Right ventricle myocardium inferior (tissue), 1 donor: ENCODE measurements around the gene ENOX2. TPM values are rescaled to one million over a fixed set of nuclear protein-coding genes. Genes with fewer than 3 reads are reported as not detected.

ENCODE experiments used
- ATAC-seq: fragments of 200-7000 bp; cut with Tn5 transposase; one replicate; pipeline ENCODE4 v1.9.1; 2020; ENCODE audit warnings: mild to moderate bottlenecking, moderate library complexity
- DNase-seq: peaks from one replicate; pipeline ENCODE4 v3.0.0; 2021; ENCODE audit errors: missing footprints
- intact Hi-C: fragments of 100-400 bp; cut with DNase I; formaldehyde crosslinking; loops from one replicate; pipeline ENCODE4 v1.11.0; 2022
- total RNA-seq: library from RNA; stranded (reverse); fragmentation: NEBNext Ultra II Directional; extraction: Animal tissue kit (Norgen Biotek cat#: 25700); gene quantifications from one replicate; pipeline ENCODE4 v1.2.1, GENCODE V29; 2021
- donor health status: DM: no; HTN: yes; CAD: no; lungs with severe emphysema.

ENOX2 gene
- total RNA-seq, 1 donor from 2014 or later = 14.7 TPM

- no peak for DNase-seq
- intact Hi-C loops = no loop called here
- no peak for ATAC-seq
Measured at GRCh38 chrX:130786030-130786429, 117.0 kb downstream of the ENOX2 start.

GRCh38 chrX:130778773-130779172 is 124.2 kb downstream of the ENOX2 start:
- intact Hi-C loops = loop anchor here (10.0 kb wide), 1 partner anchor 116 kb away; no protein-coding TSS in a partner anchor
- no peak for DNase-seq
- no peak for ATAC-seq

- intact Hi-C loops = loop anchor here (10.0 kb wide), 1 partner anchor 119 kb away; no protein-coding TSS in a partner anchor
- no peak for DNase-seq
- ATAC-seq = no peak
Measured at GRCh38 chrX:130775849-130776248, 127.2 kb downstream of the ENOX2 start.

GRCh38 chrX:130772776-130773143 is 130.2 kb downstream of the ENOX2 start:
- no peak for DNase-seq
- ATAC-seq = no peak
- intact Hi-C loops = loop anchor here (10.0 kb wide), 1 partner anchor 122 kb away; no protein-coding TSS in a partner anchor

- DNase-seq (no peak), ATAC-seq (no peak)
- intact Hi-C loops = loop anchor here (10.0 kb wide), 1 partner anchor 123 kb away; no protein-coding TSS in a partner anchor
Measured at GRCh38 chrX:130772105-130772775, 130.8 kb downstream of the ENOX2 start.

DNA sequence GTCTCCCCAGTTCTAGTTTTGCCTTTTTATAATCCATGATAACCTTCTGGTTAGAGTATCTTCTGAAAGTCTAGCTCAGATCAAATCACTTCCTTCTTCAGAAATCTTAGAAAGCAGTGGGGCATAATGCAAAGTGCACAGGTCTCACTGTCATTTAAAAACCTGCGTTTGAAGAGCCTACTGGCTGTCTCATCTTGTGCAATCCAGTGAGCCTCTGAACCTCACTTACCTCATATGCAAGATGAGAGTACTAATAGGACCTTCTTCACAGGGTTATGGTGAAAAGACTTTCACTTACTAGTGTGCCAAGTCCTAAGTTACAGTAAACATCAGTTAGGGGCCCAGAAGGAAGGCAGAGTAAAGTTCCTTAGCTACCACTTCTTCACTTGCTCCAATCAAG is 131.4 kb downstream of the ENOX2 start:
- intact Hi-C loops = loop anchor here (10.0 kb wide), 1 partner anchor 123 kb away; no protein-coding TSS in a partner anchor
- DNase-seq = no peak
- no peak for ATAC-seq

DNA sequence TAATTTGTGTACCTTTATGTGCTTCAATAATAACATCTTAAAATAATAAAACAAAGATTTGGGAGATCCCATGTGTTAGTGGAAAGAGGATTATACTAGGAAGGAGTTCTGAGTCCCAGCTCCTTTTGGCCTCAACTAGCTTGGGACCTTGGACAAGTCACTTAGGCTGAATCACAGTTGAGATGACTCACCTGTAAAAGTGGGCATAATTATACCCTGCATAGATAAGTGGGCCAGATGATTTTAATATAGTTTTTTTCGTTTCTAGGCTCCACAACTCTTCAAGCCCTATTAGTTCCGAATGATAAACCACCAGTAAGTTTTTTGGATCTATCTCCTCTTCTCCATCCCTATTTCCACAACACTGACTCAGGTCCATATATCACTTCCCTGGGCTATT is 131.8 kb downstream of the ENOX2 start:
- no peak for ATAC-seq
- intact Hi-C loops = loop anchor here (10.0 kb wide), 1 partner anchor 124 kb away; no protein-coding TSS in a partner anchor
- DNase-seq = no peak

DNA sequence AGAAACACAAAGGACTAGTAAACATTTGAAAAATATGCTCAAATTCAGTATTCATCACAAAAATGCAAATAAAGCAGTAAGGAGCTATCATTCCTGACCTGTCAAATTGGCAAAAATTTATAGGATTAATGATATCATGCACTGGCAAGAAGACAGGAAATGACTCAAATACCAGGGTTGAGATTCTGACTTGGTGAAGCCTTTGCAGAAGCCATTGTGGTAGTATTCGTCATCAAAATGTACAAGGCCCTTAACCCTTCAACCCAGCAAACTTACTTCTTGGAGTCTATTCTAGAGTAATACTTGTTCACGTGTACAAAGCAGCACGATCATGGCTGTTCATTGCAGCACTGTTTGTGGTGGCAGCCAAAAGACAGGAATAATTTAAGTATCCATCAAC is 132.4 kb downstream of the ENOX2 start:
- intact Hi-C loops = loop anchor here (10.0 kb wide), 1 partner anchor 124 kb away; no protein-coding TSS in a partner anchor
- DNase-seq (no peak), ATAC-seq (no peak)

DNA sequence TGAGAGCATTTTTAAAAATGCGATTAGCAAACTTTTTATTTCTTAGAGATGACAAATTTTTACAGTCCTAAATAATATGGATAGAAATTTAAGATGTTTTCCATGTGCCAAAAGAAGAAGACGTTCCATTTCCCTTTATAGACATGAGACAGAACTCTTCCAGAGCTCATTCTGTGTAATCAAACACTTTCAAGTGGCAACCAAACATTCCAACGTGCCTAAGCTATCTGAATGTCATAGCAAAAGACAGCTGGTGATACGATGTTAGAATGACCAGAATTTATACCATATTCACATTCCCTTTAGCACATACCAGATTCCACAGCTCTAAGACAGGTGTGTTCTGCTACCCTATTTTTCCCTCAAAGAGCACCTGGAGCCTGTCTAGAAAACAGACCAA is 133.2 kb downstream of the ENOX2 start:
- intact Hi-C loops = loop anchor here (10.0 kb wide), 1 partner anchor 125 kb away; no protein-coding TSS in a partner anchor
- DNase-seq = no peak
- ATAC-seq = no peak

GRCh38 chrX:130758072-130758471 is 144.9 kb downstream of the ENOX2 start:
- intact Hi-C loops = no loop called here
- DNase-seq (no peak), ATAC-seq (no peak)

- no peak for ATAC-seq
- DNase-seq = no peak
- intact Hi-C loops = no loop called here
Measured at GRCh38 chrX:130756233-130756632, 146.8 kb downstream of the ENOX2 start.

DNA sequence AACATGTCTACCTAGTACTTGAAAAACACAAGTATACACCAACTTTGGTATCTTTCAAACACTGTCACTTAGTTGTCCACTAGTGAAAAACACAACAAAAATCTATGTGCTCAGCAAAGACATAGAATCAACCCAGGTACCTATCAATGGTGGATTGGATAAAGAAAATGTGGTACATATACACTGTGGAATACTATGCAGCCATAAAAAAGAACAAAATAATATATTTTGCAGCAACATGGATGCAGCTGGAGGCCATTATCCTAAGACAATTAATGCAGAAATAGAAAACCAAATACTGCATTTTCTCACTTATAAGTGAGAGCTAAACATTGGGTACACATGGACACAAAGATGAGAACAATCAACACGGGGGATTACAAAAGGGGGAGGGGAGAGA is 148.7 kb downstream of the ENOX2 start:
- ATAC-seq (no peak), DNase-seq (no peak)
- intact Hi-C loops = no loop called here

- DNase-seq (no peak), ATAC-seq (no peak)
- intact Hi-C loops = no loop called here
Measured at GRCh38 chrX:130746709-130747342, 156.2 kb downstream of the ENOX2 start.

DNA sequence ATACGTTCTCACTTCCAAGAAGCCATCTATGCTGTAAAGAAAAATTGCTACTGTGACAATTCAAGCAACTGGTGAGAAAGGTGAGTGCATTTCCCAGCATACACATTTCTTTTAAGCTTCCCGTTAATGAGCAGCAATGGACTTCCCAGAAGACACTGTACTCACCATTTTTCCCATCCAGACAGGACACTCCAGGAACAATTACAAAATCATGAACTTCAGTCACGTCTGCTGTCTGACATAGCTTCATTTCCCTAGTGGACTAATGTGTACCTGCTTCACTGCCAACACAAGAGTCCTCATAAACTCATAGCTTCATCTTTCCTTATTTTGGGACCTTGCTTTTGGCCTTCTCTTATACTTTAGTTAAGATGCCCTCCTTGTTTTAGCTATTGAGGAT is 156.9 kb downstream of the ENOX2 start:
- no peak for DNase-seq
- intact Hi-C loops = no loop called here
- no peak for ATAC-seq

DNA sequence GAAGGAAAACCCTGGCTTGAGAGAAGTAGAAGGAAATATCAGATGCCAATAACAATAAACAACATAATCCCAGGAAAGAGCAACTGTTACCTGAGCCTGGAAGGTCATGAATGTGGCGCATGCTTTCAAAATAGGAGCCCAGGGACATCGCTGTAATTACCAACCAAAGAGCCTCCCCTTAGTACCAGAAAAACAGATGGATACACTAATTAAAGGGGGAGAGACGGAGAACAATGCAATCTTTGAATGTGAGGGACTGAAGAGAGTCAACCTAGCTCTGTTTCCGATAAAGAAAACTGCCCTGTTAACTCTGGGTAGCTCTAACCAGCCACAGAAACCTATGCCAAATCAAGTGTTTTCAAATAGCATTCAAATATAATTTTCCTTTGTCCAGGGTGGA is 161.4 kb downstream of the ENOX2 start:
- DNase-seq = no peak
- no peak for ATAC-seq
- intact Hi-C loops = no loop called here

DNA sequence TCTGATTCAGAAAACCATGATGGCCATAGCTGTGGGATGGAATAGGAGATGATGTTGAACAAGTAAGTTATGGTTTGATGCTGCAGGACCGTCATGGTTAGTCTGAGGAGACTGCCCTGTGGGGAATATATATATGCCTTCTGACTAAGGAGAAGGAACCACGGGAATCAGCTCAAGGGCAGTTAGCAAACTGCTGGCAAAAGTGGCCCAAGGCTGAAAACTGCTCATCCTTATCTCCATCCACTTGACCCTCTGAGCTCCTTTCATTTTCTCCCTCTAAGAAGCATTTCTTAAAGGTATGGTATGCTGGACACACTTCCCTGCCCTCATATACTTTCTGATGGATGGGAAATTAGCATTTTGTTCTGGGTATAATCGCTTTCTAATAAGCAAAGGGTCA is 161.9 kb downstream of the ENOX2 start:
- intact Hi-C loops = no loop called here
- ATAC-seq = no peak

GRCh38 chrX:130738638-130739195 is 164.3 kb downstream of the ENOX2 start:
- intact Hi-C loops = no loop called here
- ATAC-seq (no peak), DNase-seq (no peak)

More for the DNA sequence above, 161.9 kb downstream of the ENOX2 start:
- DNase-seq = no peak

GRCh38 chrX:130734713-130735112 is 168.3 kb downstream of the ENOX2 start:
- DNase-seq (no peak), ATAC-seq (no peak)
- intact Hi-C loops = no loop called here

DNA sequence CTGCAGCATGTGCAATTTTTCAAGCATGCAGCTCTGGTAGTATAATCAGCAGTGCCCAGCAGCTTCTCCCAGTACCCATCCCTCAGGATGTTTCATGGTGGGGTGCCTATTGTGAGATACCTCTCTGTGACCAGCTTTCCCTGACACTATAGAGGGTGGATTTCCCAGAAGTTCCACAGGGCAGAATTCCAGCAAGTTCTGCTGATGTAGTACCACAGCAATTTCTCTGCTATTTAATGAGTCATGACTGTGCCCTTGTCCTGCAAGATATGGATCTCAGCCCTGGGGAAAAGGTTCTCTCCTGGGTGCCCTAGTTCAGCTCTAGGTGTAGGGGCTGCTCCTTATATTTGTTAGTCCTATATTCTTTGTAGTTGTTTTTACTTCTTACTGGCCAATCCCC is 174.8 kb downstream of the ENOX2 start:
- DNase-seq = no peak
- intact Hi-C loops = no loop called here
- ATAC-seq = no peak

DNA sequence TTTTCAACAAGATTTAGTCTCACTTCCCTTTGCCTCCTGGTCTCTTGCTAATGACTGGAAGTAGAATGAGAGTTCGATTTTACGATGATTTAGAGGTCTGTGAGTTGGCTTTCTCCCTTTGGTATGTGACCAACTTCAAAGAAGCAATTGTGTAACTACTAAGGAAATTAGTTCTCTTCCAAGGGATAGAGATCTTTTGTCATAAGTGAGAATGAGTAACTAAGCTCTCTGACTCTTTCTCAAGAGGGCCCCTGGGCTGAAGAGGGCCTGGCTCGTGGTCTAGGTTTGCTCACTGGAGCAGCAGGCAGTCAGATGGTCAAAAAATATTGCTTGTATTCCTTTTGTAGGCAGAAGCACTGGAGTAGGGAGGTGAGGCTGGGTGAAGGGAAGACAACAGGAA is 176.3 kb downstream of the ENOX2 start:
- ATAC-seq (no peak), DNase-seq (no peak)
- intact Hi-C loops = no loop called here
